Thyroid gland (tissue), 4 donors: ENCODE data around the gene ZNF618. TPM values are rescaled to one million over a fixed set of nuclear protein-coding genes. Genes with fewer than 3 reads are reported as not detected.

Experiments
- DNase-seq, 2 donors: peaks; one replicate each; pipeline ENCODE4 v3.0.0-alpha.2; 2019
- H3K27ac ChIP-seq, 3 donors: fragments of 200-600 bp; sonication (generic); 1 replicate in 2 of 3; 2 replicates in 1 of 3; pipeline ENCODE4 v1.5.1; 2016 to 2019; ENCODE audit warnings: mild to moderate bottlenecking in 1 of 3, moderate library complexity in 1 of 3
- H3K27me3 ChIP-seq: fragments of 200-600 bp; sonication (generic); one replicate; pipeline ENCODE4 v1.5.1; 2019
- H3K36me3 ChIP-seq, 2 donors: fragments of 200-600 bp; sonication (generic); one replicate each; pipeline ENCODE4 v1.5.1; 2016 to 2019
- H3K4me1 ChIP-seq, 2 donors: fragments of 200-600 bp; sonication (generic); one replicate each; pipeline ENCODE4 v1.5.1; 2017 to 2019
- H3K4me3 ChIP-seq, 3 donors: fragments of 200-600 bp; sonication (generic); replicated peaks in 1 of 3; 1 replicate in 2 of 3; 2 replicates in 1 of 3; pipeline ENCODE4 v1.5.1; 2016; ENCODE audit warnings: mild to moderate bottlenecking in 1 of 3
- H3K9me3 ChIP-seq: fragments of 200-600 bp; sonication (generic); one replicate; pipeline ENCODE4 v1.5.1; 2017
- CTCF ChIP-seq, 6 experiments: fragments of 200-600 bp in 3 of 6; fragments of 450-650 bp in 3 of 6; sonication (generic) in 3 of 6; IDR thresholded peaks; one replicate each; pipeline ENCODE4 v1.5.1; 2016 to 2019; ENCODE audit warnings: antibody characterized with exemption in 6 of 6, mild to moderate bottlenecking in 2 of 6, inconsistent platforms in 1 of 6, moderate library complexity in 1 of 6
- POLR2A ChIP-seq, 2 donors: fragments of 450-650 bp; IDR thresholded peaks; one replicate each; pipeline ENCODE4 v1.6.1; 2017; ENCODE audit warnings: antibody characterized with exemption in 2 of 2, mild to moderate bottlenecking in 2 of 2, moderate library complexity in 1 of 2
- WGBS, 2 donors: methylation state at CpG; one replicate each; pipeline ENCODE4 v1.1.5; 2017; 5-methylcytosine and 5-hydroxymethylcytosine counted together
- intact Hi-C: fragments of 100-400 bp; cut with DNase I; formaldehyde crosslinking; loops from one replicate; pipeline ENCODE4 v1.15.1; 2023
- total RNA-seq, 4 donors: library from RNA; depleted of rRNA; stranded (reverse); fragments of >200 nt; gene quantifications; one replicate each; pipeline ENCODE4 v1.2.3, GENCODE V29; 2016

Gene ZNF618
- total RNA-seq, 4 donors from 2014 or later, result 9.9 to 17.5 (median 15.5) TPM

GRCh38 chr9:114012126-114012525, 136.0 kb downstream of the ZNF618 start:
- Histone ChIP-seq H3K4me3 (no peak overlapping the region), H3K9me3 (no peaks in the 10 kb centered on the region), H3K36me3 (peaks cover 2 to 4% of the 10 kb centered on the region in 2 donors), H3K27me3 (no peaks in the 10 kb centered on the region), H3K27ac (no peak overlapping the region), H3K4me1 (no peaks in the 10 kb centered on the region)
- no peak for DNase-seq
- WGBS, 2 donors, result 70 to 91% methylated on average over 2 of the region's 2 CpGs
- intact Hi-C loops, result no loop called here
- no peak for TF ChIP-seq POLR2A (IDR thresholded peaks at IDR 0.05)
- TF ChIP-seq CTCF (IDR thresholded peaks at IDR 0.05), result no peak

- Histone ChIP-seq H3K27ac (no peak overlapping the region), H3K4me3 (no peak overlapping the region), H3K4me1 (no peaks in the 10 kb centered on the region), H3K9me3 (no peaks in the 10 kb centered on the region), H3K27me3 (no peaks in the 10 kb centered on the region), H3K36me3 (peaks cover 12 to 13% of the 10 kb centered on the region in 2 donors)
- intact Hi-C loops, result no loop called here
- TF ChIP-seq CTCF (IDR thresholded peaks at IDR 0.05) (no peak), POLR2A (IDR thresholded peaks at IDR 0.05) (no peak)
- no peak for DNase-seq
Measured at GRCh38 chr9:114014044-114014443, 137.9 kb downstream of the ZNF618 start.

- Histone ChIP-seq H3K36me3 (peaks cover 17% of the 10 kb centered on the region in 2 donors), H3K9me3 (no peaks in the 10 kb centered on the region), H3K27me3 (no peaks in the 10 kb centered on the region), H3K27ac (no peak overlapping the region), H3K4me1 (no peaks in the 10 kb centered on the region), H3K4me3 (no peak overlapping the region)
- intact Hi-C loops, result no loop called here
- TF ChIP-seq POLR2A (IDR thresholded peaks at IDR 0.05) (no peak), CTCF (IDR thresholded peaks at IDR 0.05) (no peak)
- 97% methylated on average over 2 of the region's 2 CpGs for WGBS, 2 donors
- DNase-seq, result no peak
Measured at GRCh38 chr9:114015607-114016006, 139.5 kb downstream of the ZNF618 start.

- no peak overlapping the region for H3K4me3 ChIP-seq
- WGBS, 2 donors, result 95% methylated on average over 6 of the region's 6 CpGs
- TF ChIP-seq CTCF (IDR thresholded peaks at IDR 0.05) (no peak), POLR2A (IDR thresholded peaks at IDR 0.05) (no peak)
- H3K27ac ChIP-seq, result no peak overlapping the region
- H3K36me3 ChIP-seq, result peaks cover 17% of the 10 kb centered on the region in 2 donors
- H3K9me3 ChIP-seq, result no peaks in the 10 kb centered on the region
- H3K27me3 ChIP-seq, result no peaks in the 10 kb centered on the region
- intact Hi-C loops, result no loop called here
- H3K4me1 ChIP-seq, result no peaks in the 10 kb centered on the region
- DNase-seq, result no peak
Measured at GRCh38 chr9:114016101-114016500, 140.0 kb downstream of the ZNF618 start.

- WGBS, 2 donors, result 92 to 97% methylated on average over 10 to 13 of the region's 14 CpGs
- Histone ChIP-seq H3K4me3 (no peak overlapping the region), H3K9me3 (no peaks in the 10 kb centered on the region), H3K36me3 (peaks cover 17% of the 10 kb centered on the region in 2 donors), H3K27ac (no peak overlapping the region), H3K4me1 (no peaks in the 10 kb centered on the region), H3K27me3 (no peaks in the 10 kb centered on the region)
- no peak for DNase-seq
- TF ChIP-seq POLR2A (IDR thresholded peaks at IDR 0.05) (no peak), CTCF (IDR thresholded peaks at IDR 0.05) (no peak)
- intact Hi-C loops, result no loop called here
Measured at GRCh38 chr9:114016629-114017423, 140.7 kb downstream of the ZNF618 start.
